ENCODE data around the gene ARHGAP10.

ARHGAP10 gene

DNA sequence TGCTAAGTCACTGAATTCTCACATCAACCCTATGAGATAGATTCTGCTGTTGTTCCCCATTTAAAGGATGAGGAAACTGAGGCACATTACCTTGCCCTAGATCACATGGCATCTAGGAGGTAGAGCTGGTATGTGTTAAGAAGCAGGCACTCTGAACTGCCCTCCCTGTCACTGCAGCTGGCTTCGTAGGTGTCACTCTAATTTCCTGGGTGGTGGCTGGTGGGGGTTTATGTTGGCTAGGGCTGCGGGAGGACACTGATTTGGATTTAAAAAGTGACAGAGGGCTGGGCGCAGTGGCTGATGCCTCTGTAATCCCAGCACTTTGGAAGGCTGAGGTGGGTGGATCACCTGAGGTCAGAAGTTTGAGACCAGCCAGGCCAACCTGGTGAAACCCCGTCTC lies 93.0 kb downstream of the ARHGAP10 start:
- DNase-seq = no peak

DNA sequence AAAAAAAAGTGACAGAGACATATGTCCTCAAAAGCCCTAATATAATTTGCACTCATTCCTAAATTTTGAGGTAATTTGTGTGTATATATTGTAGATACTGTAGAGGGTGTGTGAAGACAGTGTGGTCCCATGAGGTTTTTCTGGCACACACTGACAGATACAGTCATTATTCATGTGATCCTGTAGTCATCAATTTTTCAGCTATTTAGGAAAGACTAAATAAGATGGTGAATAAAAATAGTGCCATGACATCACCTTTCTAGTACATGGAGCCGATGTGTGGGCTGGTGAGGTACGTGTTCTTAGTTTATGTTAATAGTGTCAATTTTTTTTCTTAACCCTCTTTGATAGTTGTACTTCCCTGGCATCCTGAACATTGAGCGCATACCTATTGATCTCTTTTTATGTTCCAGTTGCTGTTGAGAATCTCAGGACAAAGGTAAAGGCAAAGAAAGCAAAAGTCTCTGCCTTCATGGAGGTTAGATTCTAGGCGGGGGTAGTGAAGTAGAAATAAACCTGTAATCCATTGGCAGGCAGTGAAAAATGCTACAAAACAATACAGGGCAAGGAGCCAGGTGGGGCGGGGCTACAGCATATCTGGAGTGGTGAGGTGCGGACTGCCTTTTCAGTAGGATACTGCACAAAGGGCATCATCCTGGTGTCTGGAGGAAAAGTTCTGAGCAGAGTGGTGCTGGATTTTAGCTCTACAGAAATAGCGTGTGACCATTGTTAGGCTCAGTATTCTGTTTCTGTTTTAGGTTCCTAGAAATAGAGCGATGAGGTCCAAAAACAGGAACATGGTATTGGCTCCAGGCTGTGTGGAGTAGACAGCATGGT lies 93.8 kb downstream of the ARHGAP10 start:
- peak in 1 of 56 donors; percentile 30 for DNase-seq

DNA sequence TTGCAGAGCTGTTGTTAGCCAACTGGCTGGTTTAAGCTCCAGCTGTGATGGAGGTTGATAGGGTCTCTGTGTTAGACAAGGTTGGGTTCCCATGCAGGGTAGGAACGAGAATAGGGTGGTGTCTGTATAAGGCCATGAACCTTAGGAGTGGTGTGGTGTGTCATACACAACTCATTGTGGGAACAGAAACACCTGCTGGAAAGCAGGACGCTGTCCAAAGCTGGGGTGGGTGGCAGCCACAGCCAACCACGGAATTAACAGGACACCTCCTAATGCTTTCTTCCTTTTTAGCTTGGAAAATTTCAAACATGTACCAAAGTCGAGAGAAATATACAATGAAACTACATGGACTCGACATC lies 94.4 kb downstream of the ARHGAP10 start:
- no peak for DNase-seq

DNA sequence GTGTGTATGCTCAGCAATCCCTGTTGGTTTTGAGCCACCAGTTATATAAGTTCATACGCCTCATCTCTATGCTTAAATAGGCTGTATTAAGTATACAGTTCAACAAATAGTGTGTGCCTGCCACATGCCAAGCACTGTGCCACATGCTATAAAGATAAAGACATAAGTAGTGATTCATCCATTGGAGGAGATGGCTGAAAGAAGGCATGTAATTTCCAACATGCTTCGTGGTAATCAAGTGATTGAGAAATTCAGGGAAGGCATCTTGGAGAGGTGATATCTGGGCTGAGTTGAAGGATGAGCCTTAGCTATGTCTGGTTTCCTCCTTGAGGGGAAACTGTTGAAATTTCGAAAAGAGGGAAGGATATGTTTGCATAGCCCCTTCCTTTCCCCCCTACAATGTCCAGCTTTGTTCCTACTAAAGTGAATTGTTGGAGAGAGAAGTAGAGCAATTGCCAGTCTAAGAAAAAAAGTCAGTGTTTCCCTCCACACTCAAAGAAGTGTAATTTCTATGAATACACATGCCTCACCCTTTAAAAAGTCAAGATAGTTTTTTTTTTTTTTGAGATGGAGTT lies 96.5 kb downstream of the ARHGAP10 start:
- no peak for DNase-seq

DNA sequence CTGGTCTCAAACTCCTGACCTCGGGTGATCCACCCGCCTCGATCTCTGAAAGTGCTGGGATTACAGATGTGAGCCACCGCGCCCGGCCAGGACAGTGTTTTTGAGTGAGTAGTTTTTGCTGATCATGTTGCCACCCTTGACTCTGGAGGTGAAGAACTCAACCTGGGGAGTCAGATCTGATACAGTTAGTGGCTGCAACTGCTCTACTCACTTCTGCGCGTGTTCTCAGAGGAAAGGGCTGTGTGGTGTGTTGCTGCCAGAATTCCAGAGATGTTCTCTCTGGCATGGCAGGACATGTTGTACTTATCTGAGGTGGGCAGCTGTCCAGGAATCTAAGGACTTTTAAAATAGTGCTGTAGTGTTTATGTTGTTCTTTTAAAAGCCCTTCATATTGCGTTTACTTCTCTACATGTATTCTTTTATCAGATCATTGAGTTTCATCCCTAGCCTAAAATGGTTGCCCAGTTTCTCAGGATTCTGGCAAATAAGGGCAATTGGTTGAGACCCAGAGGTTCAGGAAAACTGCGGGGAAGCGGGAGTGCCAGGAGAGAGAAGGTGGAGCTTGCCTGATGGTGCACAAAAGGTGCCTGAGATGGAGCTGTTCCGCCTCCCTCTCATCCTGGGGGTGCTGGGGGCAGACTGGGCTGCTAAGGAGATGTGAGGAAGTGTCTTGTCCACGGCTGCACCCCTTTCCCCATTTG lies 97.7 kb downstream of the ARHGAP10 start:
- DNase-seq = no peak

DNA sequence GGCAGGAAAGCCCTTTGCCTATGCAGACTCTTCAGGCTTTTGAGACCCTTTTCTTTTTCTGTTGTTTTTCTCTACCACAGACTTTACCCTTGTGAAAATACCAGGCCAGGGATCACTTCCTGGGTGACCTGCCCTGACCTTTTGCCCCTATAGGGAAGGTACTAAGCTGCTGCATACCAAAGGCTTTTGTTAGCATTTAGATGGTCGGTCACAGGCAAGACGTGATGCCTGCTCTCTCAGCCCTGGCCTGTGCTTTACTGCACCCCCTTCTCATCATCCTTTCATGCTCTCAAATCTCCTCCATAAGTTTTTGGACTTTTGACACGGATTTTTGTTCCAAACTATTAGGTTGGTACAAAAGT lies 98.2 kb downstream of the ARHGAP10 start:
- DNase-seq = no peak

DNA sequence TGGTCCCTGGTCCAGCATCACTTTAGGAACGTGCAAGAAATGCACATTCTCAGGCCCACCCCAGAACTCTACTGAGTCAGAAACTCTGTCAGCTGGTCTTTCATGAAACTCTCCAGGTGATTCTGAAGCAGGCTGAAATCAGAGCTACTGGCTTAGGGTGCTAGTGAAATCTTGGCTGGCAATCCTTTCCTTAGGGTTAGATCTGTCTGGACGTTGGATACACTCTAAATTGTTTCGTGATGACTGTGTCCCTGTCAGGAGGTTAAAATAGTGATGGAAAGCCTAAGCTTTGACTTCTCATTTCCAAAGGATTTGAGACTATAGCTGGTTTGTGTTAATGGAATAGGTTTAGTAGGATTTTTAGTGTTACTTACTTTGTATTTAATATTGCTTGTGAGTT lies 99.1 kb downstream of the ARHGAP10 start:
- no peak for DNase-seq

DNA sequence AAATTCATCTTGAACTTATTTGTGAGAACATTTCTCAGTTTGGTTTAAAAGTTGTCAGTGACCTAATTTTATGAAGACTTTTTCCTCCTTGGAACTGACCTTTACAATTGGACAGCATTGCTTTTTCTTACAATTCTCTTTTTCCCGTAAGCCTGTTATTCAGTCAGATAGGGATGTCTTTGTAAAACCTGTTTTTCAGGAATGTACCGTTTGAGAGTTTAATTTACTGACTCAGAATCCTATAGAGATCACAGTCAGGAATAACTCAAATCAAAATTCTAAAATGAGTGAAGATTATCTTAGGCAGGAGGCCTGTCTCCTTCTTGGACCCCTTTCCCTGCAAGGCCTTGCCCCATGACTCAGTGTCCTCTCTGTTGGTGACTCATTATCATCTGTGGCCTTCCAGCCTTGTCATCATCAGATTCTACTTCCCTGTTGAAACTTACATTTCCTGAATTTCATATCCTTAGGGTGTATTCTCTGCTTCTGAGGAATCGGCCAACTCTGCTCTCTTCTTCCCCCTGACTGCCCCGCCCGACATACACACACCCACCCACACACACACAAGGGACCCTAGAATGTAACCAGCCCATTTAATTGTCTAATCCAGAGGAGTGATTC lies 99.8 kb downstream of the ARHGAP10 start:
- DNase-seq = no peak

DNA sequence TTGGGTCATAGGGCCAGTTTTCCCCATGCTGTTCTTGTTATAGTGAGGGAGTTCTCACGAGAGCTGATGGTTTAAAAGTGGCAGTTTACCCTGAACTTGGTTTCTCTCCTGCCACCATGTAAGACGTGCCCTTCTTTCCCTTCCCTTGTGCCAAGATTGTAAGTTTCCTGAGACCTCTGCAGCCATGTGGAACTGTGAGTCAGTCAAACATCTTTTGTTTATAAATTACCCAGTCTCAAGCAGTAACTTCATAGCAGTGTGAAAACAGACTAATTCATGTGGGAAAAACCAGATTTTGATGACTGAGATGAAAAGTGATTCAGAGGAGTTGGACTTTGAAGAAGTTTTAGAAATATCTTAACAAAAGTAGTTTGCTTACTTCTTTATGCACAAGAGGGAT lies 101.4 kb downstream of the ARHGAP10 start:
- no peak for DNase-seq

DNA sequence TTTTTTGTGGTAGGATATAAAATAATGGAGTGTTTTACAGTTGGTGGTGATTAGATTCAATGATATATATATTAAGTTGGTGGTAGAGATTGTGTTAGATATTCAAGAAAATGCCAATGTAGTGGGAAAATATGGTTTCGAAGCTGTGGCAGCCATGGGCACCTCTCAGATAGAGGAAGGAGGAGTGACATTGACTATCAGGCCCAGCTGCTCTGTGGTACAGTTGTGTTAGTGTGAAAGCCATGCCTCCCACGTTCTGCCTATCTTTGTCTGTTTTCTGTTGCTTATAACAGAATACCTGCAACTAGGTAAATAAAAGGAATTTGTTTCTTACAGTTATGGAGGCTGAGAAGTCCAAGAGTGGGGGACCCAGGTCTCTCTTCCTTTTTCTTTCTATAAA lies 101.9 kb downstream of the ARHGAP10 start:
- DNase-seq = no peak

DNA sequence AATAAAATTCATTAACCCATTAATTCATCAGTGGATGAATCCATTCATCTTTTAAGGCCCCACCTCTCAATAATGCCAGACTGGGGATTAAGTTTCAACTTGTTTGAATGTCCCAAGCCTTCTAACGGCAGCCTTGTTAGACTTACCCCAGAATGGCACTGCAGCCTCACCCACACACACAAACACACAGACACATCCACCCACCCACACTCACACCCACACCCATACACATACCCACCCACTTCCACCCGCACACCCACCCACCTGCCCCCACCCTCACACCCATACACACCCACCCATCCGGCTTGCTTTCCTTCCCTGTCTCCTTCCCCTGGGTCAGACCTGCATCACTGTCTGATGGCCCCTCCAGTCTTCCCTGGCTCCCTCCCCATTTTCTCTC lies 102.6 kb downstream of the ARHGAP10 start:
- DNase-seq = no peak

DNA sequence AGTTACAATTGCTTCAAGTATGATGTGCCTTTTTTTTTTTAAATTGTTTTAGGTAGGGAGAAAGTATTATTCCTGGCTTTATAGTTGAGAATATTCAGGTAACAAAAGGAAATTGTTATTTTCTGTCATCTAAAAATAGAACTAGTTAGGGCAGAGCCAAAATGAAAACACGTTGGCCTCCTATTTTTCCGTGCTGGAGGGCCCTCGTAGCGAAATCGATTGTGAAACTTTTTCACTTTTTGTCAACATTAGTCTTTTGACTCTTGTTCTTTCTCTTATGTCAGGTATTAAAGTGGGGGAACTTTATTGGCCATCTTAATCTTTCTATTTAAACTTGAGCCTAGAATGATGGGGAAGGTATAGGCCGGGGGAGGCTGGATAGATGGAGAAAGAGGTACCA lies 104.9 kb downstream of the ARHGAP10 start:
- DNase-seq = no peak

DNA sequence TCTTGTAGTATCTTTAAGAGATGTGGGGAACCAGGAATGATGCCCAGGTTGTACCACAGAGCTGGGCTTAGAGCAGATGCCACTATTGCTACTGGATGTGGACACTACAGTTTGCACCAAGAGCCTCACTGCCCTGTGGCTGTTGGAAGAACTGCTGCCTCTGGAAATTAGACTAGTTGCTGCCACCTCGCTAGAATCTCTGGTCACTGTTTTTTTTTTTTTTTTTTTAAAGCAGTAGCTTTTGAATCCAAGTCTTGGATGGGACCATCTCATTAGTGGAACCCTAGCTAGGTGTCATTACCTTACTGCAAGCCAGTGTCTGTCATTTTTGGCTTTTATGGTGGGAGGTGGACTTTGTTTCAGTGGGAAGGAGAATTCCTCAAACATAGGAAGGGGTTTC lies 105.5 kb downstream of the ARHGAP10 start:
- DNase-seq = no peak

DNA sequence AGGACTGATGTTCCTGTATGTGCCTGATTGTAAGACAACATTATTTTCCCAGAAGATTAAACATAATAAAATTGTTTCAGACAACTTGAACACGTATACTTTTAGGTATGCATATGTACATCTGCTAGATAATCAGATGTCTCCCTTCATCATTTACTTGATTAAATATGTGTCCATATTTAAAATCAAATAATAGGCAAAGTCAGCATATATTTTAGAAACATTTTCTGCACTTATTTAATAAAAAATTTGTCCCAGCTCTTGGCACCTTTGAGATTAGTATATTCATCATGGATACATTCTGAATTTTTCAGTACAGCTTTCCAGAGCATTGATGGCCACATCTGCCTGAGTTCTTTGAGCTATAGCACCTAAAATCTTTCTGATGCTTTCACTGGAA lies 106.0 kb downstream of the ARHGAP10 start:
- no peak for DNase-seq

DNA sequence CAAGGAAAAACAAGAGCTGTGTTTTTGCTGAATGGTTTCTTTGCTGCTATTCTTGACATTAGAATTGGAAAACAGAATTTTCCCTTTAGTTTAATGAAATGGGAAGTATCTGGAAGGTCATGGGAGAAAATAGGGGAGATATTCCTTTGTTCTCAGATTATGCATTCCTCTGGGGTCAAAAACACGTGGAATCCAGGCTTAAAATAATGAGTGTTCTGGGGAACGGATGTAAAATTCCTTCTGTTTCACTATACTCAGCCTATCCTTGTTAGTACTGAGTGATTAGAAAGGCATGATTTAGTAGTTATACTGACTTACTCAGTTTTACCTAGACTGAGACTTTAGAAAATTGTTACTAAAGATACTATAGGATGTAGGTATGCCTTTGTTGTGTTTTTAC lies 107.3 kb downstream of the ARHGAP10 start:
- DNase-seq = no peak

DNA sequence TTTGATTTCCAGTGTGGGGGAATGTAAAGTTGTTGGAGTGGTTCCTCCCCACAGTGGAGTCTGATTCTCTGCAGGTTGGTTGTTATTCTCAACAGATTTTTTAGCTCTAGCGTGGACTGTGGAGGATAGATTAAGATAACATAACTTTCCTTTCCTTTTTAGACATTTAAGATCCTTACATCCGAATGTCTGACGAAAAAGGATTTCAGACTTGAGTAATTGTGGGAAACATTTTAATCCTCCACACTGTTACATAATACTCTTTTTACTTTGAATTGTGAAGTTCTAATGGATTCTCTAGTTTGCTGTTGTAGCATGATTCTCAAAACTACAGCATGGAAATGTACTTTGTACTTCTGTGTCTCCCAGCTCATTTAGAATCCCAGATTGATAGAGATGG lies 107.8 kb downstream of the ARHGAP10 start:
- no peak for DNase-seq

DNA sequence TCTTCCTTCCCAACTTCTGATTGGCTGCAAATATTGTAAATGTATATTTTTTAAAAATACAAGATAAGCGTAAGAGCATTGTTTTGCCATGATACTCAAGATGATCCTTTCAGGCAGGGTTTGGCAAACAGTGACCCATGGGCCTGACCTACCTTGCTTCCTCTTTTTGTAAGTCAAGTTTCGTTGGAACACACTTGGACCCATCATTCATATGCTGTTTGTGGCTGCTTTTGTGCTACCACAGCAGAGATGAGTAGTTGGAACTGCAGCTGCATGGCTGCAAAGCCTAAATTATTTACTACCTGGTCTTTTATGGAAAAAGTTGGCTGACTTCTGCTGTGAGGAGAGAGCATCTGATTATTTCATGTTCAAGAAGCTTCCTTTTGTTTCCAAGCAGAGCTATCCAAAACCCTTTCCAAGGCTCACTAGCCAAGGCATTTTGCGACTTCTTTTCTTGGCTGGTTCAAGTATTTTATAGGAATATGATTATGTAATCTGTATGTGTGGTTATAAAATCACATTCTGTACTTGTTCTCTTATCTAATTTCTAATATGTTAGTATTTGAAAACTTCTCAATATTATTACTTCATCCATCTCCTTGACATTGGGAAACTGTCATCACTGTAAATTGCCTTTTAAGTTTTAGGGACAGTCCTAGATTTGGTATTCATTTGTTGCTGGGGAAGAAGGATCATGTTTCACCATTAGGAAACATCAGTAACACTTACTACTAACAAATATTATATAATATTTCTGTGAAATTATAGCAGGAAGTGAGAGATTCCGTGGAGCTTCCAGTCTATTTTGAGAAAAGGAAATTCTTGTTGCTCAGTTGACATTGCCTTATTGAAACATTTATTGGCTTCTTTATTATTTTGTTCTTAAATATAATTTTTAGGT lies 109.2 kb downstream of the ARHGAP10 start:
- no peak for DNase-seq

DNA sequence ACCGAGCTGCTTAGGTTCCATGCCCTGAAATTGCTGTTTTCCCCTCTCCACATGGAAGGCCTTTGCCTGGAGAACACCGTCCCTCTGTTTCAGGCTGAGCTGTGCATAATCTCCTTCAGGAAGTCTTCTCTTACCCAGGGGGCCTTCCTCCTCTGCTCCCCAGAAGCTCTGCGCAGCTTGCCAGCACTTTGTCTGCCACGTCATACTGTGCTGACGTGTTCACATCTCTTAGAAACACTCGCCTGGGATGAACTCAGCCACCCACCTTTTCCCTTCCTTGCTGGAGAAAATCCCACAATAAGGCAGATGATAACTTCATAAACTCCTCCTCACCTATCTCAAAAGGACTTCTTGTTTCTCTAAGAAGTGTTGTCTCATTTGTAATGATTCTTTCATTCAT lies 110.7 kb downstream of the ARHGAP10 start:
- peak in 7 of 56 donors; percentile 3 to 24 (median 18) for DNase-seq

DNA sequence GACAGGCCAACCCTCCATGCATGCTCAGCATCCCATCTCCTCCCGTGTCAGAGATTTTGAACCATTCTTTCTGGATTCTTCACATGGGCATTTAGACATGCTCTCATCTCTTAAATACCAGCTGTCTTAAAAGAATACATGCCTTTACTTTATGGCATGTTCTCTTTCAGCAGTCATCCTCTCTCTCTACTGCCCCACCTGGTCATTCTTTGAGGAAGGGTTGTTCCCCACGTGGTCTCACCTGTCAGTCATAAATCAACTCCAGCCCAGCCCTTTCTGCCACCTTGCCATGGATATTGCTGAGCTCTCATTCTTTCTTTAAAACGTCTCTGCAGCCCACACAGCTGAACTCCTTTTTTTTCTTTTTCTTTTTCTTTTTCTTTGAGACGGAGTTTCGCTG lies 111.3 kb downstream of the ARHGAP10 start:
- no peak for DNase-seq

DNA sequence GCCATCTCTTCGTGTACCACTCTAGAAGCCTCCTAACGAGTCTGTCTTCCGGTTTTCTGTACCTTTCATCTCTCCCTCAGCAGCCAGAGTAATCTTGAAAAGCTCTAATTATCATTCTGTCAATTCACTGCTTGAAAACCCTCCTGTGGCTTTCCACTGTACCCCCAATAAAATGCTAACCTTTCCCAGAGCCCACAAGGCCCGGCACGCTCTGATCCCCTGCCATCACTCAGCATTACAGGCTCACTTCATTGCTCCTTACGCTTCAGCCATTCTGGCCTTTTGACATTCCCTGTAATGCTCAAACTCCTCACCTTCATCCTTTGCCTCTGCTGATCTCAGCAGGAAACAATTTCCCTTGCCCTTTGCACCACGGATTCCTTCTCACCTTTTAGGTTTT lies 112.9 kb downstream of the ARHGAP10 start:
- no peak for DNase-seq

Data from amygdala (tissue), 56 donors.